GM13977 (cell line): ENCODE measurements around the gene ARMC2.

Source experiments
- DNase-seq: peaks from one replicate; pipeline ENCODE4 v3.0.0; 2012; ENCODE audit warnings: low spot score
- CTCF ChIP-seq: IDR thresholded peaks from 2 replicates; pipeline ENCODE4 v1.5.1; 2012; ENCODE audit warnings: mild to moderate bottlenecking, control low read depth; ENCODE audit not compliant: insufficient read depth; ENCODE audit errors: extremely low read depth, missing control alignments
- in situ Hi-C: fragments of 300-500 bp; cut with MboI; formaldehyde crosslinking; loops from one replicate; pipeline ENCODE4 v1.12.0; 2022; ENCODE audit warnings: low sequenced_read_pairs, low pct_unique_long_range_greater_than_20kb, mixed read lengths, inconsistent platforms; ENCODE audit not compliant: unreplicated experiment

ARMC2 gene

GRCh38 chr6:108831104-108831503 is 17.1 kb upstream of the ARMC2 start:
- no peak for DNase-seq
- in situ Hi-C loops = no loop called here
- no peak for TF ChIP-seq CTCF

GRCh38 chr6:108832738-108833137 is 15.5 kb upstream of the ARMC2 start:
- DNase-seq = no peak
- in situ Hi-C loops = no loop called here
- no peak for TF ChIP-seq CTCF

- peak; percentile 82 for DNase-seq
- TF ChIP-seq CTCF = peak; percentile 91
- in situ Hi-C loops = no loop called here
Observed at GRCh38 chr6:108835218-108835850, 12.9 kb upstream of the ARMC2 start.

GRCh38 chr6:108836061-108836460 is 12.2 kb upstream of the ARMC2 start:
- DNase-seq = no peak
- TF ChIP-seq CTCF = no peak
- in situ Hi-C loops = no loop called here

- DNase-seq = no peak
- in situ Hi-C loops = no loop called here
- no peak for TF ChIP-seq CTCF
Observed at GRCh38 chr6:108837236-108837971, 10.8 kb upstream of the ARMC2 start.

- no peak for TF ChIP-seq CTCF
- no peak for DNase-seq
- in situ Hi-C loops = no loop called here
Observed at GRCh38 chr6:108838101-108838717, 10.0 kb upstream of the ARMC2 start.
